ENCODE results near the gene CPSF2.
"Not testable (repeated sequence)": the region's sequence is repeated elsewhere in the genome, so short reads cannot be mapped to it uniquely, and the experiment has no call there.

Gene CPSF2

GRCh38 chr14:92160619-92161018, 38.9 kb downstream of the CPSF2 start:
- no peak for DNase-seq

- DNase-seq = no peak
Measured at GRCh38 chr14:92161521-92161920, 39.8 kb downstream of the CPSF2 start.

- no peak for DNase-seq
Measured at GRCh38 chr14:92164958-92165357, 43.2 kb downstream of the CPSF2 start.

GRCh38 chr14:92173668-92174067, 51.9 kb downstream of the CPSF2 start:
- DNase-seq = no peak

- DNase-seq = no peak
Measured at GRCh38 chr14:92175811-92176210, 54.0 kb downstream of the CPSF2 start.

GRCh38 chr14:92176476-92176875, 54.7 kb downstream of the CPSF2 start:
- DNase-seq = no peak

- DNase-seq = not testable (repeated sequence)
Measured at GRCh38 chr14:92179178-92179577, 57.4 kb downstream of the CPSF2 start.

GRCh38 chr14:92185559-92185958, 63.8 kb downstream of the CPSF2 start:
- no peak for DNase-seq

GRCh38 chr14:92187616-92188015, 65.8 kb downstream of the CPSF2 start:
- not testable (repeated sequence) for DNase-seq

- DNase-seq = no peak
Measured at GRCh38 chr14:92190768-92191167, 69.0 kb downstream of the CPSF2 start.

- DNase-seq = no peak
Measured at GRCh38 chr14:92198804-92199203, 77.0 kb downstream of the CPSF2 start.

- no peak for DNase-seq
Measured at GRCh38 chr14:92199763-92200162, 78.0 kb downstream of the CPSF2 start.

- no peak for DNase-seq
Measured at GRCh38 chr14:92203116-92203515, 81.3 kb downstream of the CPSF2 start.

- DNase-seq = no peak
Measured at GRCh38 chr14:92204792-92205191, 83.0 kb downstream of the CPSF2 start.

GRCh38 chr14:92207012-92207927, 85.5 kb downstream of the CPSF2 start:
- DNase-seq = no peak

GRCh38 chr14:92207928-92208265, 86.1 kb downstream of the CPSF2 start:
- no peak for DNase-seq

- no peak for DNase-seq
Measured at GRCh38 chr14:92209141-92209540, 87.4 kb downstream of the CPSF2 start.

GRCh38 chr14:92213125-92213524, 91.4 kb downstream of the CPSF2 start:
- not testable (repeated sequence) for DNase-seq

- DNase-seq = no peak
Measured at GRCh38 chr14:92215579-92215978, 93.8 kb downstream of the CPSF2 start.

GRCh38 chr14:92217936-92218335, 96.2 kb downstream of the CPSF2 start:
- DNase-seq = no peak

Measured in NK-92 treated with Interleukin-12 subunit alpha and Interleukin-12 subunit beta, amount 100 ng/mL, for 24 hours (cell line).